ENCODE results near the gene MTG2.

GRCh38 chr20:62202676-62203377 is 20.0 kb downstream of the MTG2 start:
- TF ChIP-seq CTCF (IDR thresholded peaks at IDR 0.05; ENCODE audit: insufficient read depth, low read depth, low read length) (no peak), EZH2 (IDR thresholded peaks at IDR 0.05; ENCODE audit: insufficient read depth, low read length) (no peak)

All from astrocyte (in vitro differentiated cells and primary cell).